K562 (cell line): ENCODE results near the gene PLXNA2. TPM values are rescaled to one million over a fixed set of nuclear protein-coding genes. Genes with fewer than 3 reads are reported as not detected.

Experiments used
- ATAC-seq: fragments of 200-7000 bp; cut with Tn5 transposase; 3 replicates; pipeline ENCODE4 v1.9.1; 2020; ENCODE audit warnings: moderate library complexity
- BruUV-seq: library from RNA; stranded (reverse); fragments of 400-500 nt; replicated peaks from 2 replicates; lab custom pipeline; 2021; lab: Mats Ljungman, UMichigan
- CTCF ChIA-PET: fragments of 300-600 bp; formaldehyde crosslinking; extraction: SDS; loops from one replicate; lab custom pipeline; 2021; ENCODE audit warnings: low intra/inter-chr PET ratio; lab: Yijun Ruan, JAX
- POLR2A ChIA-PET: fragments of 300-600, 350-650 bp; sonication (Branson Sonifier 250); formaldehyde crosslinking; extraction: SDS; loops from one replicate; lab custom pipeline; 2021; ENCODE audit warnings: antibody characterized with exemption, inconsistent platforms; lab: Yijun Ruan, JAX
- DNase-seq, 4 experiments: peaks; one replicate each; pipeline versions ENCODE4 v3.0.0 to v3.0.0-alpha.2; 2011 to 2018; ENCODE audit warnings: low spot score in 3 of 4, mixed read lengths in 3 of 4; ENCODE audit errors: extremely low read depth in 1 of 4
- FAIRE-seq: peaks from 2 replicates; lab custom pipeline; 2011; peaks lifted over from hg19 to GRCh38; lab: Jason Lieb, UNC
- H2AFZ ChIP-seq: 2 replicates; pipeline ENCODE4 v1.6.0; 2011; ENCODE audit warnings: low read depth, low read length, control low read depth, inconsistent platforms
- H3K27ac ChIP-seq: fragments of 200-600 bp; 3 replicates; pipeline ENCODE4 v1.8.0; 2011; ENCODE audit warnings: low read depth, mild to moderate bottlenecking, control low read depth, inconsistent platforms, low read length, moderate library complexity, mixed read lengths; ENCODE audit errors: extremely low read depth
- H3K27me3 ChIP-seq, 2 experiments: fragments of 300-600 bp in 1 of 2; 2 replicates in 1 of 2; 3 replicates in 1 of 2; pipeline versions ENCODE4 v1.6.0 to v1.8.0; 2011; ENCODE audit warnings: inconsistent platforms in 2 of 2, low read length in 2 of 2, mild to moderate bottlenecking in 1 of 2, mixed read lengths in 1 of 2, moderate library complexity in 1 of 2; ENCODE audit not compliant: control insufficient read depth in 2 of 2, insufficient read depth in 2 of 2
- H3K36me3 ChIP-seq: fragments of 300-600 bp; 3 replicates; pipeline ENCODE4 v1.8.0; 2011; ENCODE audit warnings: mild to moderate bottlenecking, low read length, inconsistent platforms; ENCODE audit not compliant: control insufficient read depth, insufficient read depth
- H3K4me1 ChIP-seq, 2 experiments: fragments of 200-600 bp in 1 of 2; replicated peaks in 1 of 2; 2 replicates in 1 of 2; 3 replicates in 1 of 2; pipeline versions ENCODE4 v1.5.1 to v1.8.0; 2011; ENCODE audit warnings: inconsistent platforms in 2 of 2, low read length in 2 of 2, mild to moderate bottlenecking in 1 of 2, mixed read lengths in 1 of 2, moderate library complexity in 1 of 2; ENCODE audit not compliant: control insufficient read depth in 2 of 2, insufficient read depth in 2 of 2
- H3K4me2 ChIP-seq: 2 replicates; pipeline ENCODE4 v1.6.1; 2011; ENCODE audit warnings: low read length, control low read depth, inconsistent platforms, mixed read lengths; ENCODE audit not compliant: insufficient read depth
- H3K4me3 ChIP-seq: fragments of 200-600 bp; sonication (generic), shearing (Covaris generic); 2 replicates; pipeline ENCODE4 v1.5.1; 2016; ENCODE audit warnings: control low read depth, inconsistent platforms
- H3K79me2 ChIP-seq: fragments of 200-600 bp; 3 replicates; pipeline ENCODE4 v1.8.0; 2011; ENCODE audit warnings: low read length, inconsistent platforms; ENCODE audit not compliant: control insufficient read depth, insufficient read depth
- H3K9ac ChIP-seq, 2 experiments: 2 replicates each; pipeline versions ENCODE4 v1.6.0 to v1.6.1; 2011; ENCODE audit warnings: low read depth in 2 of 2, low read length in 2 of 2, control low read depth in 1 of 2, inconsistent platforms in 1 of 2, mild to moderate bottlenecking in 1 of 2, mixed read lengths in 1 of 2; ENCODE audit not compliant: insufficient read depth in 1 of 2
- H3K9me1 ChIP-seq: one replicate; pipeline ENCODE4 v1.6.0; 2011; ENCODE audit warnings: inconsistent platforms, mild to moderate bottlenecking, low read length, moderate library complexity; ENCODE audit not compliant: control insufficient read depth, insufficient read depth
- H3K9me3 ChIP-seq: replicated peaks from 2 replicates; pipeline ENCODE4 v1.5.1; 2011; ENCODE audit warnings: low read depth, low read length, inconsistent platforms; ENCODE audit not compliant: control insufficient read depth, insufficient read depth
- H4K20me1 ChIP-seq: replicated peaks from 2 replicates; pipeline ENCODE4 v1.6.1; 2011; ENCODE audit warnings: low read length, inconsistent platforms, mixed read lengths; ENCODE audit not compliant: control insufficient read depth, insufficient read depth
- CEBPG ChIP-seq, 3 experiments: fragments of 200-800 bp in 1 of 3; sonication (Bioruptor generic) in 1 of 3; sonication (generic) in 1 of 3; formaldehyde crosslinking in 1 of 3; IDR thresholded peaks in 2 of 3; conservative IDR thresholded peaks in 1 of 3; 2 replicates each; pipeline versions ENCODE4 v1.6.1 to v1.8.0; 2016 to 2022; ENCODE audit warnings: missing compliant biosample characterization in 2 of 3, missing genetic modification characterization in 2 of 3, mild to moderate bottlenecking in 1 of 3, missing genetic modification reagents in 1 of 3
- CREM ChIP-seq: IDR thresholded peaks from 2 replicates; pipeline ENCODE4 v1.6.1; 2014; ENCODE audit warnings: antibody characterized with exemption, low read depth
- HMGXB4 ChIP-seq: sonication (generic); formaldehyde crosslinking; IDR thresholded peaks from 2 replicates; pipeline ENCODE4 v1.8.1; 2023; ENCODE audit warnings: mild to moderate bottlenecking, missing genetic modification reagents
- MYC ChIP-seq, 2 experiments: fragments of 250-450 bp in 1 of 2; sonication (Bioruptor Pico) in 1 of 2; IDR thresholded peaks; 2 replicates each; pipeline versions ENCODE4 v1.5.1 to v1.6.1; 2012 to 2021; ENCODE audit warnings: low read depth in 2 of 2, borderline replicate concordance in 1 of 2, improper control_type of control experiment in 1 of 2, low read length in 1 of 2, mild to moderate bottlenecking in 1 of 2, moderate library complexity in 1 of 2
- POLR2B ChIP-seq: fragments of 450-650 bp; IDR thresholded peaks from 2 replicates; pipeline ENCODE4 v1.6.1; 2018; ENCODE audit warnings: low read depth; ENCODE audit not compliant: partially characterized antibody
- POLR2G ChIP-seq: fragments of 200-400 bp; formaldehyde crosslinking; IDR thresholded peaks from 2 replicates; pipeline ENCODE4 v1.6.1; 2017; ENCODE audit warnings: low read depth, mild to moderate bottlenecking, antibody characterized with exemption, low read length, moderate library complexity
- SMAD1 ChIP-seq: fragments of 150-350 bp; IDR thresholded peaks from 2 replicates; pipeline ENCODE4 v1.6.1; 2014; ENCODE audit warnings: low read length, low read depth; ENCODE audit not compliant: partially characterized antibody
- TAF7 ChIP-seq: fragments of 450-650 bp; IDR thresholded peaks from 2 replicates; pipeline ENCODE4 v1.6.1; 2016; ENCODE audit warnings: missing genetic modification characterization, missing compliant biosample characterization
- WGBS: fragments of 100-300 bp; shearing (Covaris generic); methylation state at CpG from one replicate; pipeline ENCODE4 v1.1.6; 2016; ENCODE audit warnings: low coverage, mixed read lengths; ENCODE audit not compliant: insufficient coverage; ENCODE audit errors: missing lambda C conversion rate; 5-methylcytosine and 5-hydroxymethylcytosine counted together
- in situ Hi-C: fragments of 300-500 bp; cut with MboI; formaldehyde crosslinking; loops from 4 replicates; pipeline ENCODE4 v1.15.0; 2018; ENCODE audit warnings: inconsistent platforms, mixed read lengths
- intact Hi-C: fragments of 100-400 bp; cut with micrococcal nuclease; formaldehyde crosslinking; loops from 2 replicates; pipeline ENCODE4 v1.14.2; 2022
- polyA plus RNA-seq, 8 experiments: library from polyadenylated mRNA; depleted of rRNA in 4 of 8; stranded (reverse) in 5 of 8; unstranded in 3 of 8; fragments of >200 nt; fragmentation: Nextera tagmentation in 2 of 8; fragmentation: Illumina TruSeq in 1 of 8; extraction: Ambion mirVana in 2 of 8; extraction: Trizol in 1 of 8; gene quantifications; 2 replicates each; pipeline versions ENCODE4 v1.2.1 to v1.2.3, GENCODE V29; 2011 to 2014; ENCODE audit warnings: inconsistent platforms in 1 of 8, missing spikeins in 1 of 8
- total RNA-seq, 7 experiments: library from RNA; depleted of rRNA in 6 of 7; stranded (reverse); fragments of >200 nt in 6 of 7; fragmentation: Illumina TruSeq in 2 of 7; extraction: Trizol in 2 of 7; gene quantifications; 2 replicates each; pipeline versions ENCODE4 v1.2.1 to v1.2.3, GENCODE V29; 2011 to 2021; ENCODE audit warnings: low replicate concordance in 1 of 7
- TF ChIP-seq, protein P1 (sequence below): fragments of 250-450 bp; sonication (Bioruptor Pico); IDR thresholded peaks from 2 replicates; pipeline ENCODE4 v1.9.0; 2021; ENCODE audit warnings: mild to moderate bottlenecking, inconsistent platforms
- TF ChIP-seq, protein P2 (sequence below): sonication (generic); formaldehyde crosslinking; IDR thresholded peaks from 2 replicates; pipeline ENCODE4 v1.8.0; 2022; ENCODE audit warnings: missing genetic modification reagents, mild to moderate bottlenecking, moderate library complexity, borderline replicate concordance
- TF ChIP-seq, protein P3 (sequence below): fragments of 450-650 bp; IDR thresholded peaks from 2 replicates; pipeline ENCODE4 v1.6.1; 2016; ENCODE audit warnings: missing biosample characterization, missing genetic modification characterization
- TF ChIP-seq, protein P4 (sequence below), 2 experiments: fragments of 200-800 bp in 1 of 2; sonication (Bioruptor generic) in 1 of 2; sonication (generic) in 1 of 2; formaldehyde crosslinking in 1 of 2; IDR thresholded peaks in 1 of 2; conservative IDR thresholded peaks in 1 of 2; 2 replicates each; pipeline versions ENCODE4 v1.5.0 to v1.6.1; 2016 to 2020; ENCODE audit warnings: missing compliant biosample characterization in 1 of 2, missing genetic modification characterization in 1 of 2, missing genetic modification reagents in 1 of 2

PLXNA2 gene
- total and polyA plus RNA-seq, 9 of the 15 experiments (the other 6 are each of a cell fraction or from before 2014, with no cell fraction given): 0.01 to 1.3 (median 0.32) TPM

- intact Hi-C loops: no loop called here
- H3K4me2 ChIP-seq: no peak overlapping the region
- H3K9ac ChIP-seq: no peak overlapping the region
- no peak overlapping the region for H3K27ac ChIP-seq
- no peaks in the 10 kb centered on the region for H3K79me2 ChIP-seq
- no peak overlapping the region for H3K4me3 ChIP-seq
- no peaks in the 10 kb centered on the region for H4K20me1 ChIP-seq
- H3K9me1 ChIP-seq: no peaks in the 10 kb centered on the region
- ChIA-PET CTCF (no interaction called here), POLR2A (interaction anchor here (0.9 kb wide), 1 partner anchor 13 kb away, joined by 3 read pairs; no protein-coding TSS in a partner anchor)
- no TSS peak for BruUV-seq
- no peaks in the 10 kb centered on the region for H3K9me3 ChIP-seq
- H3K36me3 ChIP-seq: no peaks in the 10 kb centered on the region
- no peaks in the 10 kb centered on the region for H3K4me1 ChIP-seq
- ATAC-seq (no peak), DNase-seq (no peak), FAIRE-seq (no peak)
- H3K27me3 ChIP-seq: peaks cover 0 to 4% of the 10 kb centered on the region in 2 experiments; a peak in 2 of 5 replicates
- H2AFZ ChIP-seq: no peak overlapping the region
- WGBS: 3% methylated on average over 2 of the region's 2 CpGs
- in situ Hi-C loops: no loop called here
- TF ChIP-seq POLR2G: no peak
- TF ChIP-seq, protein P1, sequence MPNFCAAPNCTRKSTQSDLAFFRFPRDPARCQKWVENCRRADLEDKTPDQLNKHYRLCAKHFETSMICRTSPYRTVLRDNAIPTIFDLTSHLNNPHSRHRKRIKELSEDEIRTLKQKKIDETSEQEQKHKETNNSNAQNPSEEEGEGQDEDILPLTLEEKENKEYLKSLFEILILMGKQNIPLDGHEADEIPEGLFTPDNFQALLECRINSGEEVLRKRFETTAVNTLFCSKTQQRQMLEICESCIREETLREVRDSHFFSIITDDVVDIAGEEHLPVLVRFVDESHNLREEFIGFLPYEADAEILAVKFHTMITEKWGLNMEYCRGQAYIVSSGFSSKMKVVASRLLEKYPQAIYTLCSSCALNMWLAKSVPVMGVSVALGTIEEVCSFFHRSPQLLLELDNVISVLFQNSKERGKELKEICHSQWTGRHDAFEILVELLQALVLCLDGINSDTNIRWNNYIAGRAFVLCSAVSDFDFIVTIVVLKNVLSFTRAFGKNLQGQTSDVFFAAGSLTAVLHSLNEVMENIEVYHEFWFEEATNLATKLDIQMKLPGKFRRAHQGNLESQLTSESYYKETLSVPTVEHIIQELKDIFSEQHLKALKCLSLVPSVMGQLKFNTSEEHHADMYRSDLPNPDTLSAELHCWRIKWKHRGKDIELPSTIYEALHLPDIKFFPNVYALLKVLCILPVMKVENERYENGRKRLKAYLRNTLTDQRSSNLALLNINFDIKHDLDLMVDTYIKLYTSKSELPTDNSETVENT: no peak
- TF ChIP-seq, protein P2, sequence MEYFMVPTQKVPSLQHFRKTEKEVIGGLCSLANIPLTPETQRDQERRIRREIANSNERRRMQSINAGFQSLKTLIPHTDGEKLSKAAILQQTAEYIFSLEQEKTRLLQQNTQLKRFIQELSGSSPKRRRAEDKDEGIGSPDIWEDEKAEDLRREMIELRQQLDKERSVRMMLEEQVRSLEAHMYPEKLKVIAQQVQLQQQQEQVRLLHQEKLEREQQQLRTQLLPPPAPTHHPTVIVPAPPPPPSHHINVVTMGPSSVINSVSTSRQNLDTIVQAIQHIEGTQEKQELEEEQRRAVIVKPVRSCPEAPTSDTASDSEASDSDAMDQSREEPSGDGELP: no peak
- TF ChIP-seq, protein P3, sequence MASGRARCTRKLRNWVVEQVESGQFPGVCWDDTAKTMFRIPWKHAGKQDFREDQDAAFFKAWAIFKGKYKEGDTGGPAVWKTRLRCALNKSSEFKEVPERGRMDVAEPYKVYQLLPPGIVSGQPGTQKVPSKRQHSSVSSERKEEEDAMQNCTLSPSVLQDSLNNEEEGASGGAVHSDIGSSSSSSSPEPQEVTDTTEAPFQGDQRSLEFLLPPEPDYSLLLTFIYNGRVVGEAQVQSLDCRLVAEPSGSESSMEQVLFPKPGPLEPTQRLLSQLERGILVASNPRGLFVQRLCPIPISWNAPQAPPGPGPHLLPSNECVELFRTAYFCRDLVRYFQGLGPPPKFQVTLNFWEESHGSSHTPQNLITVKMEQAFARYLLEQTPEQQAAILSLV: no peak
- TF ChIP-seq CREM: no peak
- TF ChIP-seq MYC (IDR thresholded peaks at IDR 0.05; ENCODE audit: low read depth, low read length): no peak
- TF ChIP-seq MYC (CRISPR knock-in tag; IDR thresholded peaks at IDR 0.05; ENCODE audit: borderline replicate concordance, low read depth): no peak
- no peak for TF ChIP-seq HMGXB4 (CRISPR knock-in tag)
- TF ChIP-seq TAF7 (tag): no peak
- TF ChIP-seq, protein P4, sequence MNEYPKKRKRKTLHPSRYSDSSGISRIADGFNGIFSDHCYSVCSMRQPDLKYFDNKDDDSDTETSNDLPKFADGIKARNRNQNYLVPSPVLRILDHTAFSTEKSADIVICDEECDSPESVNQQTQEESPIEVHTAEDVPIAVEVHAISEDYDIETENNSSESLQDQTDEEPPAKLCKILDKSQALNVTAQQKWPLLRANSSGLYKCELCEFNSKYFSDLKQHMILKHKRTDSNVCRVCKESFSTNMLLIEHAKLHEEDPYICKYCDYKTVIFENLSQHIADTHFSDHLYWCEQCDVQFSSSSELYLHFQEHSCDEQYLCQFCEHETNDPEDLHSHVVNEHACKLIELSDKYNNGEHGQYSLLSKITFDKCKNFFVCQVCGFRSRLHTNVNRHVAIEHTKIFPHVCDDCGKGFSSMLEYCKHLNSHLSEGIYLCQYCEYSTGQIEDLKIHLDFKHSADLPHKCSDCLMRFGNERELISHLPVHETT (CRISPR knock-in tag; conservative IDR thresholded peaks at IDR 0.05 in 1 of 2, IDR thresholded peaks at IDR 0.05 in 1 of 2): no peak
- TF ChIP-seq POLR2B: no peak
- TF ChIP-seq CEBPG (CRISPR knock-in tag; IDR thresholded peaks at IDR 0.05): no peak
- TF ChIP-seq CEBPG (tag; conservative IDR thresholded peaks at IDR 0.05 in 1 of 2, IDR thresholded peaks at IDR 0.05 in 1 of 2): no peak
- no peak for TF ChIP-seq SMAD1
Measured at GRCh38 chr1:208289716-208290115, 45.5 kb upstream of the PLXNA2 start.
